ENCODE results near the gene RASSF5.

RASSF5 gene

DNA sequence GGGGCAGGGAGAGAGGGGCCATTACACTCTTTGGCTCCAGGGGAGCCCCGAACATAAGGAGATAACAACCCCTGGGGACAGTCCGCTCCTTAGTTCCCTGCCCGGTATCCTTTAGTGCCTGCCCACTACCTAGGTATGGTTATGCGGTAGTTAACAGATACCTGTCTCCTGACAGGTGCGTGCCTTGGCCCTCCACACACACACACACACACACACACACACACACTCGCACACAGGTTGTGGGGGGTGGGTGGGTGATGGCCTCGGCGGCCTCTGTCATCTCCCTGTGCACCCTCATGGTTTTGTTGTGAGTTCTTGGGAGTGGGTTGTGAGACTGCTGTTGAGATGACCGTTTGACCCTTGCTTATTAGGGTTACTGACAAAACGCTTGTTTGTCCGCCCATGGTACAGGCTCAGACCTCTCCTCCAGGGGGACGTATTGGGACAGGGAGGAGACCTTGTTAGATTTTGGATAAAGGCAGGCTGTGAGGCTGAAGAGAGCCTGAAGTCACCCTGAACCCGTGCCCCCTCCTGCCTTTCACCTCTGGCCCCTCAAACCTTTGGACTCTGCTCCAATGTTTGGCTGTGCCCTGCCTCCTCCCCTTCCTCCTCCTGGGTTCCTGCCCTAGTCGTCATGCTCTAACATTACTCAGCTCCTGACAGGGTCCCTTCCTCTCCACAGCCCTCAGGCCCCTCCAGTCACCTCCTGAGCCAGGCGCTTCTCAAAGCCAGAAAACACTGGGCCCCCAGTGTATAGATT is 979 bp downstream of the RASSF5 start:
- Histone ChIP-seq H3K27ac (peak overlapping the region; percentile 72 to 89), H3K4me3 (peak overlapping the region; percentile 92)
- DNase-seq (ENCODE audit: low spot score), result no peak
- TF ChIP-seq, protein P1, sequence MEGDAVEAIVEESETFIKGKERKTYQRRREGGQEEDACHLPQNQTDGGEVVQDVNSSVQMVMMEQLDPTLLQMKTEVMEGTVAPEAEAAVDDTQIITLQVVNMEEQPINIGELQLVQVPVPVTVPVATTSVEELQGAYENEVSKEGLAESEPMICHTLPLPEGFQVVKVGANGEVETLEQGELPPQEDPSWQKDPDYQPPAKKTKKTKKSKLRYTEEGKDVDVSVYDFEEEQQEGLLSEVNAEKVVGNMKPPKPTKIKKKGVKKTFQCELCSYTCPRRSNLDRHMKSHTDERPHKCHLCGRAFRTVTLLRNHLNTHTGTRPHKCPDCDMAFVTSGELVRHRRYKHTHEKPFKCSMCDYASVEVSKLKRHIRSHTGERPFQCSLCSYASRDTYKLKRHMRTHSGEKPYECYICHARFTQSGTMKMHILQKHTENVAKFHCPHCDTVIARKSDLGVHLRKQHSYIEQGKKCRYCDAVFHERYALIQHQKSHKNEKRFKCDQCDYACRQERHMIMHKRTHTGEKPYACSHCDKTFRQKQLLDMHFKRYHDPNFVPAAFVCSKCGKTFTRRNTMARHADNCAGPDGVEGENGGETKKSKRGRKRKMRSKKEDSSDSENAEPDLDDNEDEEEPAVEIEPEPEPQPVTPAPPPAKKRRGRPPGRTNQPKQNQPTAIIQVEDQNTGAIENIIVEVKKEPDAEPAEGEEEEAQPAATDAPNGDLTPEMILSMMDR (IDR thresholded peaks at IDR 0.05), result no peak

GRCh38 chr1:206508956-206509355 is 1.6 kb downstream of the RASSF5 start:
- Histone ChIP-seq H3K27ac (peak overlapping the region; percentile 72 to 89), H3K4me3 (peak overlapping the region; percentile 92)
- TF ChIP-seq, protein P1 (IDR thresholded peaks at IDR 0.05), result no peak
- DNase-seq (ENCODE audit: low spot score), result no peak

GRCh38 chr1:206509612-206510257 is 2.4 kb downstream of the RASSF5 start:
- no peak overlapping the region for H3K27ac ChIP-seq
- peak overlapping the region; percentile 92 for H3K4me3 ChIP-seq
- TF ChIP-seq, protein P1 (IDR thresholded peaks at IDR 0.05), result no peak
- DNase-seq (ENCODE audit: low spot score), result no peak

- H3K27ac ChIP-seq, result no peak overlapping the region
- TF ChIP-seq, protein P1 (IDR thresholded peaks at IDR 0.05), result no peak
- no peak overlapping the region for H3K4me3 ChIP-seq
- no peak for DNase-seq (ENCODE audit: low spot score)
Measured at GRCh38 chr1:206510371-206510770, 3.0 kb downstream of the RASSF5 start.

DNA sequence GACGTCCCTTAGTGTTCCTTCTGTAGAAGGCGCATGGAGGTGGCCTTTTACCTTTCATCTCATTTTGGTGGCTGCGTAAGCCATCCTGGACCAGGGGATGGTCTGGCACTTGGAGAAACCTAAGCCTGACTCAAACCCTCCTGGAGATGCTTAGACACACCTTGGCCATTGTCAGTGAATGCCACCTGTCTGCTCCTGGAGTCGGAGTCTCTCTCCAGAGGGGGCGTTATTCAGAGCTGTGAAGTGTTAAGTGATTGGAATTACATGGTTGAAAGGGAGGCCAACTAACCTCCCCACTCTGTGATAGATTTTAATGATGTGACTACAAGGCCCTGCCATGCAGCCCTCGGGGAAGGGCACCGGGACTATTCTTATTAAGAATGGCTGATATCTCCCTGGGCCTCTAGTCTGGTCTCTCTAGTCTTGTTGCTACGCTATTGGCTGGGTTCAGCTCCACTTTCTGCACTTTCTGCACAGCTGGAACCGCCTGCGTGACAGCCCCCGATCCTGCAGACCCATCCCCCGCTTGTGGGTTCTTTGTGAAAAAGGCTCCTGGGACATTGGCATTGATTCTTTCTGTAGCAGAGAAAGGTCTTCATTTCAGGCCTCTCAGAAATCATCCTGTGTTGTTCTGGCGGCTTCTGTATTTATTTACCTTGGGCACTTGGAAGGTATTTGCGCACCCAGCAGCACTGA is 4.2 kb downstream of the RASSF5 start:
- DNase-seq (ENCODE audit: low spot score), result no peak
- H3K27ac ChIP-seq, result no peak overlapping the region
- no peak overlapping the region for H3K4me3 ChIP-seq
- TF ChIP-seq, protein P1 (IDR thresholded peaks at IDR 0.05), result no peak

DNA sequence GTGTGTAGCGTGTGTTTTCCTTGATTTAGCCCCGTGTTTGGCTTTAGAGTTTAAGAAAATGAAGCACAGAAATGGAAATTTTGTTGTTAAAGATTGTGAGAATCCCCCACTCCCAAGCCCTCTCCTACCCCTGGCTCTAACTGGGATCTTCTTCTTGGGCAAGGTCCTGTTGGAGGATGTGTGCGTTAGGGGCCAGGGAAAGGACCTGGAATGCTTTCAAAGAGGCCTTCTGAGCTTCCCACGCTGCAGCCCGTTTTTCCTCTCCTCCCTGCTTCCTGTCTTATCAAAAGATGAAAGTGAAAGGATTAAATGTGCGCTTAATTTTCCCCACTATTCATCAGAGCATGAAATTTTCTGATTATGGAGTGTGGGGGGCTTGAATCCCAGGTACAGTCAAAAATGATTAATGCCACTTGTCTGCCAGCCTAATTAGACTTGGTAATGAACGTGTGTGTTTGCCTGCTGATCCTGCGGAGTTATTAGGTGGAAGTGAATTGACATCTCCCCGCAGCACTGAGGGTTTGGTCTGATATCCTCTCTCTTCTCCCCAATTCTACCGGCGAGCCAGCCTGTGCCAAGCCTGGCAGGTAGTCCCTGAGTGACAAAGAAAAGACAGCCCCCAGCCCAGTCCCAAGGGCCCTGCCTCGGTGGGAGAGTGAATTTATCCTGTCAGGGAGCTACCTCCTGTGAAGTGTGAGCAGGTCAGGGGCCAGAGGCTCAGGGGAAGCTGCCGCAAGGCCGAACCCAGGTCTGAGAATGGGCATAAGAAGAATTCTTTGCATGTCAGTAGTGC is 4.9 kb downstream of the RASSF5 start:
- Histone ChIP-seq H3K27ac (peak overlapping the region in 1 of 2 donors; percentile 74), H3K4me3 (no peak overlapping the region)
- no peak for DNase-seq (ENCODE audit: low spot score)
- TF ChIP-seq, protein P1 (IDR thresholded peaks at IDR 0.05), result no peak
